D341Med (cell line): ENCODE measurements around the gene EDC3.
A peak's percentile ranks its signal among the peaks of the same experiment; 100 is the strongest.
"Not testable (repeated sequence)": the region's sequence is repeated elsewhere in the genome, so short reads cannot be mapped to it uniquely, and the experiment has no call there.

Experiments used
- DNase-seq: peaks from one replicate; pipeline ENCODE4 v3.0.0; 2012; ENCODE audit warnings: low spot score

The EDC3 gene

GRCh38 chr15:74653426-74654102 lies 42.3 kb downstream of the EDC3 start:
- no peak for DNase-seq

DNA sequence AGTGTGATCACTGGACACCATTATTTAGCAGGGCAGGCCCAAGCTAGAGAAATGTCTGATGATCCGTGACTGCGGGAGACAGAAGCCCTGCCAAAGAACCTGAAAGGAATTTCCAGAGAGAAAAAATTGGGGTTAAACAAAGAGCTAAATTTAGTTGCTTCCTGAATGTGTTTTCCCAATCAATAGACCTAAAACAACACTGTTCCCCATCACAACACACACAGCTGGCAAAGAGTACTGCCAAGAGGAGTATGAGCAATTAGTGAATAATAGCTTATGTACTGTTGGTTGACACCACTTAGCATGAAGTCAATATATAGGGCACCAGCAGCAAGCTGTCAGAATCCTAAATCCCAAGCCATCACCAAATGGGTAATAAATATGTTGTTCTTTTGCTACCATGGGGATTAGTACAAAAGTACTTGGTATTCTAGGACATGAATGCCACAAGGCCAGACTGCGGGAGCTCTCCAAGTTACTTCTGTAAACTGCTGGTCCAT lies 44.5 kb downstream of the EDC3 start:
- no peak for DNase-seq

GRCh38 chr15:74648051-74648842 lies 47.6 kb downstream of the EDC3 start:
- DNase-seq: no peak

- DNase-seq: no peak
These were observed 49.3 kb downstream of the EDC3 start for GRCh38 chr15:74646480-74646879.

DNA sequence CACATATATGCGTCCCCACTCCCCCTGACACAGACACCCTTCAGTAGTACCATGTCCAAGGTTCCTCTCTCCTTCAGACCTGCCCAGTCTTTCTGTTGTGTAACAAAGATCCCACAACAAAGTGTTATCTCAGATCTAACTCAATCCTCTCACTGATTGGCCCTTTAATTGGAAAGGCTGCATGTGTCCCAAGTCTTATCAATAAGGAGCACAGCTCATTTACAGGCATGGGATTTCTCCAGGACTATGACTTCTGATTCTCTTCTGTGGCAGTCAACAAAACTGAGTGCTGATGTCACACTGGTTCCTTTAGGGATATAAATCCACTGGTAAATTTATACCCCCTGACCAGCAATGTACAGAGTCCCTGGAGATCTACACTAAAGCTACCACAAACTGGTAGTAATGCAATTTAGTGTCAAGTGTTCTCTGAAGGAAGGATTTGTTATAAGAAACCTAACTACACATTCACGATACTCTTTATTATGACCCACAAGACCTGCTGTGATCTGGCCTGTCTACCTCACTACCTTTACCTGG lies 52.1 kb downstream of the EDC3 start:
- no peak for DNase-seq

DNA sequence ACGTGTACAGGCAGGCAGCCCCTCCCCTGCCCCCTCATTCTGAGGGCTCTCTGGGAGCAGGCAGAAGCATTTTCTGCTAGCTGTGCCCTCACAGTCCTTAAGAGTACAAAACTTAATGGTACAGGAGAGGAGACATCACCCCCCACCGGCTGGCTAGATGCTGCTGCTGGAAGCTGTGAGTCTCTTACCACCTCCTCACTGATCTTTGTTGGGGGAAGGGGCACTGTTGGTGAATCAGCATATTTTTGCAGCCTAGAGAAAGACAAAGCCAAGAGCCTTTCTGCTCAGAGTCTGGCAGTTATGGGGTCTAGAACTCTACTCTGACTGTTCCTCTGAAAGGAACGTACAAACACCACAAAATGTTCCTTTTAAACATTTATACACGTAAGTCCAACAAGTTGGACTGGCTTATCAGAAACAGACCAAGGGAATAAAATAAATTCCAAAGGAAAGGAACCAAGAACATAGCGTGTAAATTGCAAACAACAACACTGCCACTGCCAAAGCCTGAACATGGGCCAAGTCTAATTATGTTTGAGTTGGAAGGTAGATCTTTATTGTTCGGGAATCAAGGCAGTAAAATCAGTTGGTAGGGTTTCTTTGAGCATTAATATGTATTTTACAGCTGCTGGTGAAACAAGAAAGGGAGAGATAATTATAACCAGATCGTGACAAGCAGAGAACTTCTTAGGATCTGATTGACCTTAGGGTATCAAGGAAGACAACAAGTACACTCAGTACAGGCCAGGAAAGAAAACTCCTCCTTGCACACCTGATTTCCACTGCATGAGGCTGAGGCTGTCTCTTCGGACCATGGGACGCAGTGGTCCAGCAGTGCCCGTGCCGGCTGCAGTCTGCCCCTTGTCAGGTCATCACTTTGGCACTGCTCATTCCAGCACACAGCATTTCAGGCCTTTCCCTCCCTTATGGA lies 52.8 kb downstream of the EDC3 start:
- peak; percentile 9 for DNase-seq

- DNase-seq: no peak
These were observed 53.5 kb downstream of the EDC3 start for GRCh38 chr15:74642348-74642733.

DNA sequence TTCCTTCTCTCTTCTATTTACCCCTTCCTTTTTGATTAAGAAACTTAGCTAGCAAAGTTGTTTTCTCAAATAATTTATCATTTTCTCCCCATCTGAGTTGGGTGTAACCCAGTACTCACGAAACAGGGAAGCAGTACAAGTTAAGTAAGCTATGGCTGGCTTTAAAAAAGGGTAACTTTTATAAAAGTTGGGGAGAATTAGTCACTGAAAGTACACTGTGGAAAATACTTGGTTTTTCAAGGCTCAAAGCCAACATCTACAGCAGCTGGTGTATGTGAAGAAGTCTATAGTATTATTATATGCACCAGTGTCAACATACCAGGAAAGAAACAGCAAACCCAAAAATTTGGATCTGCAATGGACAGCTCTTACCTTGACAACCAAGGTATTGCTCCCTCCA lies 54.7 kb downstream of the EDC3 start:
- DNase-seq: no peak

GRCh38 chr15:74636984-74637383 lies 58.8 kb downstream of the EDC3 start:
- DNase-seq: no peak

DNA sequence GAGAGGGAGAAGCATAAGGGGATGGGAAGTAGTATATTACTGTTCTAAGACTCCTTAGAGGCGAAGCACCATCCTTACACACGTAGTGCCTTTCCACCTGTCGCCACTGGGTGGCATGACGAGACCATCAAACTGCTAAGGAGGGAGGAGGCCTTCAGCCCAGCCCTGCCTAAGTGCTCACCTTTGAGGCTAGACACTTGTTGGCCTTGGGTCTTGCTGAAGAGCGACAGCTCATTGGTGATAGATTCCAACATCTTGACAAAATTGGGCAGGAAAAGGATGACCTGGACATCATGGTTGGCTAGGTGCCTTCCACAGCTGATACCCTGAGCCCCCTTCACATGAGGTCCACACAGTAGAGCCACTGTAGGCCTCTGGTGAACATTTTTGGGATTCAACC lies 60.6 kb downstream of the EDC3 start:
- peak; percentile 83 for DNase-seq

DNA sequence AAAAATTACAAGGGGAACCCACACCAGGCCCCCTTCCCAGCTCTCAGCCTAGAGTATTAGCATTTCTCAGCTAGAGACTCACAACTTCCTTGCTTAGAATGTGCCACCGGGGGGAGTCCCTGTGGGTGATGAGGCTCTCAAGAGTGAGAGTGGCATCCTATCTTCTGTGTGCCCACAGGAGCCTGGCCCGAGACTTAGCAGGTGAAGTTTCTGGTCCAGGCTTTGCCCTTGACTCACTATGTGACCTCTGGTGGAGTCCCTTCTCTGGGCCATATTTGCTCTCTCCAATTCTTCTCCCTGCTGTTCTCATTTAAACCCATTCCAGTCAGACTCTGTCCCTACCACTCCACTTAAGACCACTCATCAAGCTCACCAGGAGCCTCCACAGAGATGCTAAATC lies 62.0 kb downstream of the EDC3 start:
- no peak for DNase-seq

- DNase-seq: no peak
These were observed 63.2 kb downstream of the EDC3 start for GRCh38 chr15:74632601-74633000.

GRCh38 chr15:74631935-74632560 lies 63.8 kb downstream of the EDC3 start:
- peak; percentile 84 for DNase-seq

DNA sequence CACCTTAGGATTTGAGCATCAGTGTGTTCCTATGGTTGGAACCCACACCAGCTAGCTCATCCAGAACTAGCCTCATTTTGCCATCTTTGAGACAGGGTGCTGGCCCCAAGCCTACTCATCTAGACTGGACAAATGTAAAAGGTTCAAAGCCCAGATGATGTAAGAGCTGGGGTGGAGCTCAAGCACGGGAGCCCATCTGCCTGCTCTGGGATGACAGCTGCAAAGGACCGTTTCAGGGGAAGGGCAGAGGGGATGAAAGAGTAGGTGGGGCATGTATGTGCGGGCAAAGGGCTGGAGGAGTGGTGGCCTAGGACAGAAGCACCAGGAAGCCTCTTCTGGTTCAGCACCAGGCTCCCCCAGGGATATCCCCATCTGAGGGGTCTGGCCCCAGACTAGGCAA lies 64.4 kb downstream of the EDC3 start:
- no peak for DNase-seq

GRCh38 chr15:74631087-74631385 lies 64.8 kb downstream of the EDC3 start:
- no peak for DNase-seq

GRCh38 chr15:74630284-74631086 lies 65.3 kb downstream of the EDC3 start:
- DNase-seq: no peak

GRCh38 chr15:74629696-74630095 lies 66.1 kb downstream of the EDC3 start:
- not testable (repeated sequence) for DNase-seq

- DNase-seq: no peak
These were observed 66.9 kb downstream of the EDC3 start for GRCh38 chr15:74628949-74629348.

DNA sequence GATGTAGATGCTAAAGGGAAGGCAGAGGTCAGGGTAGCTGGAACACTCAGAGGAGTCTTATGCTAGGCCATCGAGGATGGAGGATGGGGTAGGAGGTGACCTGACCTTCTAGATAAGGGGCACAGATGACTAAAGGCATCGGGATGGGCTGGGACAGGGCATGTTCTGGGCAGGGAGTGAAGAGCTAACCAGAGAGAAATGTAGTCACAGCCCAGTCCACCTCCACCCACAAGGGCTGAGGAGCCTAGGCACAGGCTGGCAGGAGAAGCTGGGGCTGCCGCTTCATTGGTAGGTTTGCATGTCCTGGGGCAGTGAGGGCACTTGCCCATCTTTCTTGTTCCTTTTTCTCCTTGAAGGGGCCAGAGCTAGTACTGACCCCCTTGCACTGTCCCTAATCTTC lies 67.6 kb downstream of the EDC3 start:
- no peak for DNase-seq

DNA sequence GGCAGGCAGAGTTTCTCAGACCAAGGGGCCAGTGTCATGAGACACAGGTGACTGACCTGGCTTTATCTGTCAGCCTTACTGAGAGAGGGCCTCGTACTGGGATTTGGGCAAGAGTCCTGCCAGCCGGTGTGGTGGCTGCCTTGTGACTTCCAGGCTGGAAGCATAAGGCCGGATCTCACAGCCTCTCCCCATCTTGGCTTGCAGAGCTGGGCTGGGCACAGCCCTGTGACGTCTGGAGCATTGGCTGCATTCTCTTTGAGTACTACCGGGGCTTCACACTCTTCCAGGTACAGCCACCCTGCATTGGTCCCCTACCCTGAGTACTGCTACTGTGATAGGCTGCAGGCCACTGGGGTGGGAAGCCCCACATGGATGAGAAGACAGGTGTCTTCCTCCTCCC lies 68.1 kb downstream of the EDC3 start:
- DNase-seq: no peak
